B cell (primary cell): ENCODE results near the gene GNAS.

ENCODE experiments used
- EZH2 ChIP-seq: IDR thresholded peaks from 2 replicates; pipeline ENCODE4 v1.6.1; 2012; ENCODE audit warnings: borderline replicate concordance, low read depth, mild to moderate bottlenecking, moderate library complexity, low read length; ENCODE audit not compliant: insufficient read depth, poor library complexity, severe bottlenecking
- TF ChIP-seq, protein P1 (sequence below): fragments of 200-600 bp; IDR thresholded peaks from one replicate; pipeline ENCODE4 v1.8.0; 2022; ENCODE audit warnings: antibody characterized with exemption, mild to moderate bottlenecking

DNA sequence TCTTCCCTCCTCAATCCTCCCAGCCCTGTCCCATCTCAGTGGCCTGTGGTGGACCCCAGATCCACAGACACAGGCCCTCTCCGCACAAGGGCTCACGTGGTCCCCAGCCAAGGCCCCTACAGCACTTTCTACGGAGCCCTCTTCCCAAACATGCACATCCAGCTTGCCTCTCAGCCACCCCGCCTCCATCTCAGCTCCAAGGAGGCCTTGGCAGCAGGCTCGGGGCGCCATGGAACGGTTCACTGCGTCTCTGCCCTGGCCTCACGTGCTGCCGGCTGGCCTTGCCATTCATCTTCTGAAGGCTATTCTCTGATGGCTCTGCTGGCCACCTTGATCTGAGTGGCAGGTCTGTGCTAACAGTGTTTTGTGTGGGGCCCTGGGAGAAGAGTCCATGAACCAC, 34.8 kb upstream of the GNAS start:
- no peak for TF ChIP-seq EZH2
- TF ChIP-seq, protein P1, sequence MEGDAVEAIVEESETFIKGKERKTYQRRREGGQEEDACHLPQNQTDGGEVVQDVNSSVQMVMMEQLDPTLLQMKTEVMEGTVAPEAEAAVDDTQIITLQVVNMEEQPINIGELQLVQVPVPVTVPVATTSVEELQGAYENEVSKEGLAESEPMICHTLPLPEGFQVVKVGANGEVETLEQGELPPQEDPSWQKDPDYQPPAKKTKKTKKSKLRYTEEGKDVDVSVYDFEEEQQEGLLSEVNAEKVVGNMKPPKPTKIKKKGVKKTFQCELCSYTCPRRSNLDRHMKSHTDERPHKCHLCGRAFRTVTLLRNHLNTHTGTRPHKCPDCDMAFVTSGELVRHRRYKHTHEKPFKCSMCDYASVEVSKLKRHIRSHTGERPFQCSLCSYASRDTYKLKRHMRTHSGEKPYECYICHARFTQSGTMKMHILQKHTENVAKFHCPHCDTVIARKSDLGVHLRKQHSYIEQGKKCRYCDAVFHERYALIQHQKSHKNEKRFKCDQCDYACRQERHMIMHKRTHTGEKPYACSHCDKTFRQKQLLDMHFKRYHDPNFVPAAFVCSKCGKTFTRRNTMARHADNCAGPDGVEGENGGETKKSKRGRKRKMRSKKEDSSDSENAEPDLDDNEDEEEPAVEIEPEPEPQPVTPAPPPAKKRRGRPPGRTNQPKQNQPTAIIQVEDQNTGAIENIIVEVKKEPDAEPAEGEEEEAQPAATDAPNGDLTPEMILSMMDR: no peak
